HCT116 (cell line): ENCODE results near the gene TP63. TPM values are rescaled to one million over a fixed set of nuclear protein-coding genes. Genes with fewer than 3 reads are reported as not detected.

ENCODE experiments used
- ATAC-seq: fragments of 200-7000 bp; cut with Tn5 transposase; 2 replicates; pipeline ENCODE4 v1.9.1; 2020; ENCODE audit warnings: mild to moderate bottlenecking, moderate library complexity
- BruUV-seq: library from RNA; stranded (reverse); fragments of 400-500 nt; replicated peaks from 2 replicates; lab custom pipeline; 2021; lab: Mats Ljungman, UMichigan
- CTCF ChIA-PET: fragments of 300-600 bp; sonication (Branson Sonifier 250); formaldehyde crosslinking; loops from one replicate; lab custom pipeline; 2021; ENCODE audit warnings: antibody characterized with exemption; lab: Charles Lee
- POLR2A ChIA-PET: fragments of 300-600, 350-600 bp; sonication (Branson Sonifier 250); formaldehyde crosslinking; loops from one replicate; lab custom pipeline; 2021; ENCODE audit warnings: antibody characterized with exemption; lab: Charles Lee
- RAD21 ChIA-PET, 2 experiments: fragments of 300-600 bp; sonication (Branson Sonifier 250); formaldehyde crosslinking; loops; one replicate each; lab custom pipeline; 2023; ENCODE audit warnings: low total read pairs in 2 of 2; ENCODE audit not compliant: uncharacterized antibody in 2 of 2, unreplicated experiment in 2 of 2, low non-redundant PET in 1 of 2; lab: Charles Lee
- DNase-seq: peaks from one replicate; pipeline ENCODE4 v3.0.0-alpha.2; 2010; ENCODE audit warnings: low read depth, low spot score
- H2AFZ ChIP-seq: fragments of 200-600 bp; shearing (Covaris generic), sonication (generic); 2 replicates; pipeline ENCODE4 v1.6.1; 2017; ENCODE audit warnings: low read depth, mixed run types, mixed read lengths, antibody characterized with exemption, low read length; ENCODE audit not compliant: poor library complexity, severe bottlenecking
- H3K27ac ChIP-seq: 2 replicates; pipeline ENCODE4 v1.5.1; 2012; ENCODE audit warnings: low read depth, low read length
- H3K27me3 ChIP-seq: fragments of 200-600 bp; sonication (generic); 2 replicates; pipeline ENCODE4 v1.6.1; 2016; ENCODE audit warnings: mixed run types, low read length, mixed read lengths; ENCODE audit not compliant: insufficient read depth
- H3K36me3 ChIP-seq, 2 experiments: fragments of 200-500 bp in 1 of 2; fragments of 200-600 bp in 1 of 2; sonication (Bioruptor generic) in 1 of 2; sonication (generic) in 1 of 2; 2 replicates each; pipeline versions ENCODE4 v1.5.1 to v1.6.1; 2014 to 2016; ENCODE audit warnings: low read length in 2 of 2, inconsistent platforms in 1 of 2, mixed read lengths in 1 of 2, mixed run types in 1 of 2; ENCODE audit not compliant: insufficient read depth in 2 of 2, control insufficient read depth in 1 of 2
- H3K4me1 ChIP-seq, 2 experiments: fragments of 200-600 bp in 1 of 2; sonication (generic) in 1 of 2; 2 replicates each; pipeline versions ENCODE4 v1.5.1 to v1.6.1; 2012 to 2017; ENCODE audit warnings: low read length in 2 of 2, inconsistent platforms in 1 of 2, mild to moderate bottlenecking in 1 of 2, mixed read lengths in 1 of 2, mixed run types in 1 of 2, moderate library complexity in 1 of 2; ENCODE audit not compliant: insufficient read depth in 2 of 2, control insufficient read depth in 1 of 2
- H3K4me2 ChIP-seq: fragments of 200-600 bp; sonication (generic); 2 replicates; pipeline ENCODE4 v1.6.1; 2017; ENCODE audit warnings: mixed run types, low read length, mixed read lengths
- H3K4me3 ChIP-seq, 2 experiments: fragments of 200-600 bp in 1 of 2; sonication (generic) in 1 of 2; replicated peaks in 1 of 2; 2 replicates each; pipeline ENCODE4 v1.5.1; 2011 to 2016; ENCODE audit warnings: low read length in 2 of 2, control low read depth in 1 of 2, low read depth in 1 of 2, mild to moderate bottlenecking in 1 of 2, mixed read lengths in 1 of 2, mixed run types in 1 of 2
- H3K79me2 ChIP-seq: fragments of 200-600 bp; sonication (generic); 2 replicates; pipeline ENCODE4 v1.6.1; 2017; ENCODE audit warnings: mild to moderate bottlenecking, mixed run types, low read length, moderate library complexity, mixed read lengths; ENCODE audit not compliant: insufficient read depth
- H3K9ac ChIP-seq: fragments of 200-600 bp; sonication (generic); 2 replicates; pipeline ENCODE4 v1.6.1; 2016; ENCODE audit warnings: low read length, mixed read lengths
- H3K9me2 ChIP-seq: fragments of 200-600 bp; sonication (generic), shearing (Covaris generic); 2 replicates; pipeline ENCODE4 v1.6.1; 2017; ENCODE audit warnings: mixed run types, mild to moderate bottlenecking, moderate library complexity; ENCODE audit not compliant: insufficient read depth
- H3K9me3 ChIP-seq, 2 experiments: fragments of 200-500 bp in 1 of 2; fragments of 200-600 bp in 1 of 2; sonication (Bioruptor generic) in 1 of 2; sonication (generic) in 1 of 2; 2 replicates each; pipeline ENCODE4 v1.6.1; 2014 to 2017; ENCODE audit warnings: low read length in 2 of 2, mixed read lengths in 2 of 2, inconsistent platforms in 1 of 2, low read depth in 1 of 2, mild to moderate bottlenecking in 1 of 2, mixed run types in 1 of 2, moderate library complexity in 1 of 2; ENCODE audit not compliant: control insufficient read depth in 1 of 2, insufficient read depth in 1 of 2
- H4K20me1 ChIP-seq: fragments of 200-600 bp; sonication (generic), shearing (Covaris generic); 2 replicates; pipeline ENCODE4 v1.6.1; 2017; ENCODE audit warnings: mixed run types, mild to moderate bottlenecking, moderate library complexity; ENCODE audit not compliant: insufficient read depth
- ATF3 ChIP-seq: IDR thresholded peaks from 2 replicates; pipeline ENCODE4 v1.6.1; 2012
- CBX3 ChIP-seq: IDR thresholded peaks from 2 replicates; pipeline ENCODE4 v1.6.1; 2012; ENCODE audit warnings: low read depth
- CEBPB ChIP-seq: IDR thresholded peaks from 2 replicates; pipeline ENCODE4 v1.6.1; 2012; ENCODE audit warnings: low read depth
- EGR1 ChIP-seq: IDR thresholded peaks from 2 replicates; pipeline ENCODE4 v1.6.1; 2012; ENCODE audit warnings: low read depth
- ELF1 ChIP-seq: IDR thresholded peaks from 2 replicates; pipeline ENCODE4 v1.6.1; 2012; ENCODE audit warnings: low read depth, borderline replicate concordance
- EZH2 ChIP-seq: fragments of 200-600 bp; sonication (generic); IDR thresholded peaks from 2 replicates; pipeline ENCODE4 v1.6.1; 2017; ENCODE audit warnings: antibody characterized with exemption, mixed run types
- EZH2phosphoT487 ChIP-seq: fragments of 200-600 bp; IDR thresholded peaks from 2 replicates; pipeline ENCODE4 v1.6.1; 2018; ENCODE audit warnings: antibody characterized with exemption, borderline replicate concordance
- POLR2A ChIP-seq: IDR thresholded peaks from 2 replicates; pipeline ENCODE4 v1.7.0; 2011; ENCODE audit warnings: borderline replicate concordance; ENCODE audit not compliant: insufficient read depth, insufficient read length; ENCODE audit errors: extremely low read depth
- POLR2AphosphoS5 ChIP-seq: IDR thresholded peaks from 2 replicates; pipeline ENCODE4 v1.6.1; 2011; ENCODE audit warnings: mild to moderate bottlenecking, low read depth, low read length, moderate library complexity
- TCF7L2 ChIP-seq: IDR thresholded peaks from 2 replicates; pipeline ENCODE4 v1.7.0; 2011; ENCODE audit warnings: borderline replicate concordance, inconsistent platforms; ENCODE audit not compliant: insufficient read depth, insufficient read length; ENCODE audit errors: extremely low read depth
- YY1 ChIP-seq: IDR thresholded peaks from 2 replicates; pipeline ENCODE4 v1.6.1; 2011; ENCODE audit warnings: low read length, low read depth, moderate library complexity, mild to moderate bottlenecking; ENCODE audit not compliant: insufficient replicate concordance; ENCODE audit errors: extremely low read depth
- ZBTB33 ChIP-seq: IDR thresholded peaks from 2 replicates; pipeline ENCODE4 v1.6.1; 2011; ENCODE audit warnings: mild to moderate bottlenecking, low read length, moderate library complexity; ENCODE audit not compliant: insufficient replicate concordance; ENCODE audit errors: extremely low read depth
- ZFX ChIP-seq: fragments of 450-650 bp; IDR thresholded peaks from 2 replicates; pipeline ENCODE4 v1.6.1; 2017
- ZNF274 ChIP-seq: fragments of 200-500 bp; sonication (Bioruptor generic); IDR thresholded peaks from 2 replicates; pipeline ENCODE4 v1.6.1; 2014; ENCODE audit warnings: mild to moderate bottlenecking, low read depth, low read length, inconsistent platforms
- intact Hi-C: fragments of 100-400 bp; cut with micrococcal nuclease; formaldehyde crosslinking; loops from 2 replicates; pipeline ENCODE4 v1.10.0; 2022
- total RNA-seq: library from RNA; stranded (reverse); gene quantifications from one replicate; pipeline ENCODE4 v1.2.1, GENCODE V29; 2021; ENCODE audit not compliant: unreplicated experiment

The TP63 gene
- total RNA-seq, 1 experiment from 2014 or later = not detected

- no peaks in the 10 kb centered on the region for H3K36me3 ChIP-seq
- ATAC-seq = no peak
- RAD21 ChIA-PET = no interaction called here
- no peaks in the 10 kb centered on the region for H3K9me2 ChIP-seq
- no TSS peak for BruUV-seq
- H3K4me3 ChIP-seq = no peak overlapping the region
- no peaks in the 10 kb centered on the region for H3K4me1 ChIP-seq
- no peak overlapping the region for H3K9ac ChIP-seq
- H4K20me1 ChIP-seq = no peaks in the 10 kb centered on the region
- H2AFZ ChIP-seq = no peak overlapping the region
- H3K27me3 ChIP-seq = no peaks in the 10 kb centered on the region
- TF ChIP-seq CBX3 (no peak), ZBTB33 (no peak), CEBPB (no peak), EZH2 (no peak), YY1 (no peak), POLR2AphosphoS5 (no peak), EGR1 (no peak)
- no peaks in the 10 kb centered on the region for H3K79me2 ChIP-seq
- no peak overlapping the region for H3K4me2 ChIP-seq
- intact Hi-C loops = no loop called here
- CTCF ChIA-PET = no interaction called here
- no peak for DNase-seq
- H3K27ac ChIP-seq = no peak overlapping the region
- POLR2A ChIA-PET = no interaction called here
- H3K9me3 ChIP-seq = no peaks in the 10 kb centered on the region
Measured at GRCh38 chr3:189727898-189728297, 96.7 kb downstream of the TP63 start.

- Histone ChIP-seq H4K20me1 (no peaks in the 10 kb centered on the region), H3K9ac (no peak overlapping the region), H3K36me3 (no peaks in the 10 kb centered on the region), H3K9me2 (no peaks in the 10 kb centered on the region), H3K4me1 (no peaks in the 10 kb centered on the region), H3K9me3 (no peaks in the 10 kb centered on the region), H2AFZ (no peak overlapping the region), H3K4me2 (no peak overlapping the region), H3K27me3 (no peaks in the 10 kb centered on the region), H3K4me3 (no peak overlapping the region), H3K27ac (no peak overlapping the region), H3K79me2 (no peaks in the 10 kb centered on the region)
- no TSS peak for BruUV-seq
- ChIA-PET RAD21 (no interaction called here), CTCF (no interaction called here), POLR2A (no interaction called here)
- DNase-seq (no peak), ATAC-seq (no peak)
- intact Hi-C loops = no loop called here
- TF ChIP-seq POLR2A = no peak
- TF ChIP-seq ATF3 = no peak
- no peak for TF ChIP-seq ZFX
- no peak for TF ChIP-seq ZBTB33
- TF ChIP-seq ELF1 = no peak
- no peak for TF ChIP-seq ZNF274
- no peak for TF ChIP-seq EZH2phosphoT487
- TF ChIP-seq TCF7L2 = no peak
- TF ChIP-seq, all 23 proteins: peak for 0
Measured at GRCh38 chr3:189728915-189729314, 97.7 kb downstream of the TP63 start.
